NCI-H345 treated with DMSO at 0.1 percent for 48 hours (cell line): ENCODE results near the gene TEX19.

Experiments
- DNase-seq: peaks from one replicate; lab custom pipeline; 2025; ENCODE audit not compliant: unreplicated experiment; lab: John Stamatoyannopoulos, UW

TEX19 gene

DNA sequence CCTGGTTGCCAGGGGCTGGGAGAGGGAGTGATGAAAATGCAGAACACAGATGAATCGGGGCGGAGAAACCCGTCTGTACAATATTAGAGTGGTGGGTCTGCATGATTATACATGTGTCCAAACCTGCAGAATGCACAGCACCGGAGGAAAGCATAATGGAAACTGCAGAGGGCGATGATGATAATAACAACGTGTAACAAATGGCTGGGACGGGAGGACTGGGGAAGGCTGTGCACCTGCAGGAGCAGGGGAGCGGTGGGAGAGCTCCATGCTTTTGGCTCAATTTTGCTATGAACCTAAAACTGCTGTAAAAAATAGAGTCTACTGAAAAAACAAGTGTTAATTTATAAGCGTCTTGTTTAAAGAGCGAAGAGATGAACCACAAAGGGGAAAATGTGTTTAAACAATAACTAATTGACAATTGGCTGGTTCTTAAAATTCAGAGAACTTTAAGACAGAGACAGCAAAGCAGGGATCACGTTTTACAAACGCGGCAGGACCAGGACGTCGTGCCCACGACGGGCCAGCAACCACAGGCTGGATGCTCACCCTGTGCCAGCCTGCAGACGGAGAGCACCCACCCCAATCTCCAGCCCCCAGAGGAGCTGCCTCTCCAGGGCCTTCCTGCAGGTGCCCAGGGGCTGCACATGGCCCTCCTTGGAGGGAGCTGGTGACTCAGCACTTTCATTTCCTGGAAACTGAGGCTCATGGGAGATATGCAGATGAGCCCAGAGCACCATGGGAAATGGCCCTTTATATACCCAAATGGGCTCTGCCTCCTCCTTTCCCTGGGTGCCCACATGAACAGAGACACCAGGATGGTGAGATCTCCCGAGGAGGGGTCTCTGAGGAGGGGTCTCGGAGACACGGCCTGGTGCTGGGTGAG lies at the start of gene TEX19:
TSS of gene TEX19 (plus strand) at position 783 of the 886 bp plus-strand sequence. CDS start 2,904 bp downstream, outside the sequence.
- DNase-seq = peak; percentile 30

DNA sequence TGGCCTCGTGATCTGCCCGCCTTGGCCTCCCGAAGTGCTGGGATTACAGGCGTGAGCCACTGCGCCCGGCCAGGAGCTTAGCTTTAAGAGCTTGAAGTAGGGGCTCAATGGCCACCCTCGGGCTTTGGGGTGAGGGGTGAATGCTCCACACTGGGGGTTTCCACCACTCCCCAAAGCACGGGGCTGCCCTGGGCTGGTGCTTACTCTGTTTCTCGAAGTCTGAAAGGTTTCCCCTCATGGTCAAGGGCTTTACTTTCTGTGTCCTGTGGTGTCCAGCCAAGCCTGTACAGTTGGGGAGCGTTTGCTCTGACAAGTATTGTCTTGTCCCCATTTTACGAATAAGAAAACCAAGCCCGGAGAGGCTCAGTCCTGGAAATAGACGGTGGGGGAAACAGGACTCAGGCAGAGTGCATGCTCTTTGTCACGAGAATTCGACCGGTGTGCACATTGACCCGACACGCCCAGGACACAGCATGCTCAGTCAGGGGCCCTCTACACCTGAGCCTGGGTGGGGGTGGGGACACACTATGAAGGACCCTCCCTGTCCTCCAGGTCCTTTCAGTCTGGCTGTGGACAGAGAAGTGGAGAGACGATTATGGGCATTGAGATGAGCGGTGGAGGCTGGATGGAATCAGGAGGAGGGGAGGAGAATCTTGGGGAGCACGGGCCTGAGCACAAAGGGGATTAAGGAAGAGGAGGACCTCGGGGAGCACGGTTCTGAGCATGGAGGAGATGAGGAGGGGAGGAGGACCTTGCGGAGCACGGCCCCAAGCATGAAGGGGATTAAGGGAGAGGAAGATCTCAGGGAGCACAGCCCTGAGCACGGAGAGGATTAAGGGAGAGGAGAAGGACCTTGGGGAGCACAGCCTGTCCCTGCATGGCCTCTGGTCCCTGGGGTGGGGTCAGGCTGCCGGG lies 49.1 kb upstream of the TEX19 start:
- no peak for DNase-seq

DNA sequence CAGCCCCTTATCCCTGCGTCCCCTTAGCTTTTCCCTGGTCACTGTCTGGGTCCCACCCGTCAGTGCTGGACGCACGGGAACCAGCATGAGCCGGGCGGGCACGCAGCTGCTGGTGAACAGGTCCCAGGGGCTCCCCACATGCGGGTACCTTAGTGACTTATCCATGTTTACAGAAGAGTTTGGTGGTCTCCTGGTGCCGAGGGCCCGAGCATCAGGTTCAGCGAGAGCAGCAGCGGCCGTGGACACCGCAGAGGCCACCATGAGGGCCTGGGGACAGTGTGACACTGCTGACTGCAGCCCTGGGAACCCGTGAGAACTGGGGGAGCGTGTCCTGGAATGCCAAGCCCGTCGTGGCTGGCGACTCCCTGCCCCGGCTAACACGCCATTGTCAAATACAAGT lies 48.2 kb upstream of the TEX19 start:
- DNase-seq = no peak

GRCh38 chr17:82311971-82312370 lies 47.1 kb upstream of the TEX19 start:
- DNase-seq = no peak

- no peak for DNase-seq
These were observed 45.6 kb upstream of the TEX19 start for GRCh38 chr17:82313195-82314011.

- DNase-seq = no peak
These were observed 44.9 kb upstream of the TEX19 start for GRCh38 chr17:82314012-82314726.

DNA sequence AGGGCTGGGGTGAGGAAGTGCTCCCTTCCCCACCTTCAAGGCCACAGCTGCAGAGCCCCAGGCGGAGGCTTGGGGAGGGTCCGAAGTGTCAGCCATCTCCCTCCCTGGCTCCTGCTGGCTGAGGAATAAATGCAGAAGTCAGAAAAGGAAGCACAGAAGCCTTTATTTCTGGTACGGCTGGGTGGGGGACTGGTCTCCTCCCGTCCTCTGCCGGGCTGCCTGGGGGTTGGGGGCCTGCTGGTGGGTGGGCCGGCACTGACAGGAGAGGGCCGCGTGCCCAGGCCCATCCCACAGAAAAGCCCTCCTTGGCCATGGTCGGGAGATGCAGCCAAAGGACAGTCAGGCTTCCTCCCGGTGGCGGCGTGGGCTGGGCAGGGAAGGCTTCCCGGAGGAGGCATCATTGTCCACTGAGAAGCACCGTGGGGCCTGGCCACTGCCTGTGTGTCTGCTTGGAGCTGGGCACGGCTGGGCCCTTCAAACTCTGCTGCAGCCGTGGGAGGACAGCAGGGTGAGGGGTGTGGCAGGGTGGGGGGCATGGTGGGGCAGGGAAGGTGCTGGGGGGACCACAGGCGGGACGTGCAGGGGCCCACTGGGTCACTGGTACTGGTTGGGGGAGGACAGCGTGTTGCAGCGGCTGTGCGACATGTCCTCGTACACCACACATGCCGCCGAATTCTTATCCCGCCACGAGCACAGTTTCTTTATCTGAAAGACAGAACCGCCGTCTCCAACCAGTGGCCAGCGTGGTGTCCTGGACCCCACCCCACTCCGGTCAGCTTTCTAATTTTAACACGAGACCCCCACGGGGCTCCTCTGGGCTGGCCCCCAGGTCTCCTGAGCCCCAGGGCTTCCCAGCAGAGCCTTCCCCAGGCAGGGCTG lies 44.1 kb upstream of the TEX19 start:
- DNase-seq = no peak

DNA sequence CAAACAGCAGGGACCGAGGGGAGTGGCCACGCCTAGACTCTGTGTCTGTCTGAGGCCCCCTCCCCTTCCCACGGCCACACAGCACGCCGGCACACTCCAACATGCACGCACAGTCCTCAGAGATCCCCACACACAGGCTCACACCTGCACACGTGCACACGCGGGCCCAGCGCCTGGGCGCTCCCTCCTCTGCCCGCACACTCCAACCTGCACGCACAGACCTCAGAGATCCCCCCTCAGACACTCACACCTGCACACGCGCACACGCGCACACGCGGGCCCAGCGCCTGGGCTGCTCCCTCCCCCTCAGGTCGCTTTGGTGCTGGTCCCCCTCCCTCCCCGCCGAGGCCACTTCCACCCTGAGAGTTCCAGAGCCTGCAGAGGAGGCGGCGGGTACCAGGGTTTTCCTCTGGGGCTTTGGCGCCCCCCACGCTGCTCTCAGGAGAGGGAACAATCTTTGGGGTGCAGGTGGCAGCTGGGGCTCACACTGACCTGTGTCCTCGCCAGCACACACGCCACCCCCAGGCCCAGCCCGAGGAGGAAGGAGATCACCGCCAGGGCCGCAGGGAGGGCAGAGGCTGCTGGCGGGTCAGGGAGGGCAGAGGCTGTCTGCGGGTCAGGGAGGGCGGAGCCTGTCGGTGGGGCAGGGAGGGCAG lies 43.2 kb upstream of the TEX19 start:
- DNase-seq = no peak

DNA sequence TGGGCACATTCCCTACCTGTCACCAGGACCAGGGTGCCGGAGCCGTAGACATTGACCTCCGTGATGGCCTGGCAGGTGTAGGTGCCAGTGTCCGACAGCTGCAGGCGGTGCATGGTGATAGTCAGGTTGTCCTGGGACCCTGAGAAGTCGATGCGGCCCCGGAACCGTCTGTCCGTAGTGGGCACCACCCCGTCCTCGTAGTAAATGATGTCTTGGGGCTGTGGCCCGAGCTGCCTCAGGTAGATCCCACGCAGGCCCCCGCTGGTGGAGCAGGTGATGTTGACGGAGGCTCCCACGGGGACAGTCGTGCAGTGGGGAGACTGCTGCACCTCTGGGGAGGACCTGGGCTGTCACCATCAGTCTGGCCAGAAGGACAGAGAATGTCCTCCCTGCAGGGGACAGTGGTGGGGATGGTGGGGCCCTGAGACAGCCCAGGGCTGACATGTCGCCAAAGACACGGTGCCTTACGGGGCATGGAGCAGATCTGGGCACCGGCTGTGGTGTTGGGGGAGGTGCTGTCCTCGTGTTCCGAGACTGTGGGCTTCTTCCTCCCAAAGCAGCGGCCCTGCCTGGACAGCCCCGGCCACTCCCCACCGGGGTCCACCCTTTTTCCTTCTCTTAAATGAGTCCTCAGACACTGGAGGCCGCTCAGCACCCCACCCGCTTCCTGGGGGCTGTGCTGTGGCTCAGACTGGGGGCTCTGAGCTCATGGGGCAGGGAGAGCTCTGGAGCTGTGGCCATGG lies 42.2 kb upstream of the TEX19 start:
- no peak for DNase-seq

- DNase-seq = no peak
These were observed 41.5 kb upstream of the TEX19 start, which contains the start of gene CD7 for GRCh38 chr17:82317394-82318168. Gene CD7, minus strand, starts transcription at chr17:82317608. Its CDS starts 113 bp downstream, at chr17:82317495.

DNA sequence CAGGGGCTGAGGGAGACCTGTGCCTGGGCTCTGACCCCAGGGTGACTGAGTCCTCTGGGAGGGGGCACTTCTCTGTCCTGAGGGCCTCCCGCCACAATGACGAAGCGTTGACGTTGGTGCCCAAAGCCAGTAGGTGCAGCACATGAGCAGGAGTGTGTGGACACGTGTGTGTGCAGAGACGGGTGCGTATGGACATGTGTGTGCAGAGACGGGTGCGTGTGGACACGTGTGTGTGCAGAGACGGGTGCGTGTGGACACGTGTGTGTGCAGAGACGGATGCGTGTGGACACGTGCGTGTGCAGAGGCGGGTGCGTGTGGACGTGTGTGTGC lies 40.9 kb upstream of the TEX19 start:
- DNase-seq = no peak

GRCh38 chr17:82318772-82319606 lies 40.1 kb upstream of the TEX19 start:
- no peak for DNase-seq

- no peak for DNase-seq
These were observed 39.4 kb upstream of the TEX19 start for GRCh38 chr17:82319619-82320062.

- DNase-seq = no peak
These were observed 38.8 kb upstream of the TEX19 start for GRCh38 chr17:82320140-82320840.

- DNase-seq = no peak
These were observed 37.8 kb upstream of the TEX19 start for GRCh38 chr17:82320956-82321927.
